HPDE6-E6E7 (cell line): ENCODE measurements around the gene YPEL3.
"Not testable (repeated sequence)": the region's sequence is repeated elsewhere in the genome, so short reads cannot be mapped to it uniquely, and the experiment has no call there.

Experiments used
- DNase-seq: peaks from one replicate; pipeline ENCODE4 v3.0.0; 2011; ENCODE audit warnings: missing footprints; ENCODE audit errors: extremely low spot score

The YPEL3 gene

GRCh38 chr16:30096105-30096861 lies at the start of gene YPEL3:
Gene YPEL3, minus strand, starts transcription at chr16:30096213. Its CDS starts 731 bp downstream, at chr16:30095482.
- peak; percentile 89 for DNase-seq

- no peak for DNase-seq
Observed at GRCh38 chr16:30145657-30146056, 49.6 kb upstream of the YPEL3 start.

- DNase-seq, result no peak
Observed at GRCh38 chr16:30144917-30145316, 48.9 kb upstream of the YPEL3 start.

GRCh38 chr16:30144017-30144416 lies 48.0 kb upstream of the YPEL3 start:
- no peak for DNase-seq

GRCh38 chr16:30143347-30143702 lies 47.3 kb upstream of the YPEL3 start:
- DNase-seq, result no peak

GRCh38 chr16:30142672-30143346 lies 46.8 kb upstream of the YPEL3 start:
- DNase-seq, result no peak

GRCh38 chr16:30141750-30142149 lies 45.7 kb upstream of the YPEL3 start:
- no peak for DNase-seq

GRCh38 chr16:30139583-30140481 lies 43.8 kb upstream of the YPEL3 start:
- DNase-seq, result no peak

- no peak for DNase-seq
Observed at GRCh38 chr16:30137897-30138296, 41.9 kb upstream of the YPEL3 start.

- DNase-seq, result no peak
Observed at GRCh38 chr16:30136971-30137605, 41.1 kb upstream of the YPEL3 start.

GRCh38 chr16:30132591-30132990 lies 36.6 kb upstream of the YPEL3 start:
- no peak for DNase-seq

- DNase-seq, result no peak
Observed at GRCh38 chr16:30131869-30132475, 36.0 kb upstream of the YPEL3 start.

- DNase-seq, result no peak
Observed at GRCh38 chr16:30127993-30128392, 32.0 kb upstream of the YPEL3 start.

GRCh38 chr16:30125690-30126089 lies 29.7 kb upstream of the YPEL3 start:
- not testable (repeated sequence) for DNase-seq

- no peak for DNase-seq
Observed at GRCh38 chr16:30124985-30125379, 29.0 kb upstream of the YPEL3 start.

- no peak for DNase-seq
Observed at GRCh38 chr16:30122604-30123160, 26.7 kb upstream of the YPEL3 start.

GRCh38 chr16:30121741-30122571 lies 25.9 kb upstream of the YPEL3 start:
- no peak for DNase-seq

- no peak for DNase-seq
Observed at GRCh38 chr16:30120340-30121105, 24.5 kb upstream of the YPEL3 start.

- no peak for DNase-seq
Observed at GRCh38 chr16:30119428-30119827, 23.4 kb upstream of the YPEL3 start.
